Right cardiac atrium (tissue), 5 donors: ENCODE data around the gene SLCO2B1. TPM values are rescaled to one million over a fixed set of nuclear protein-coding genes. Genes with fewer than 3 reads are reported as not detected.
A peak's percentile ranks its signal among the peaks of the same experiment; 100 is the strongest.
"Not testable (repeated sequence)": the region's sequence is repeated elsewhere in the genome, so short reads cannot be mapped to it uniquely, and the experiment has no call there.

Experiments used
- ATAC-seq, 2 donors: fragments of 200-7000 bp; cut with Tn5 transposase; one replicate each; pipeline versions ENCODE4 v1.8.0 to v1.9.1; 2020; ENCODE audit warnings: moderate library complexity in 2 of 2, mild to moderate bottlenecking in 1 of 2
- DNase-seq, 3 donors: peaks; one replicate each; pipeline ENCODE4 v3.0.0-alpha.2; 2020
- H3K27ac ChIP-seq: one replicate; pipeline ENCODE4 v1.5.1; 2013; ENCODE audit warnings: mild to moderate bottlenecking, low read length, control low read depth, moderate library complexity
- H3K27me3 ChIP-seq: one replicate; pipeline ENCODE4 v1.6.1; 2013; ENCODE audit not compliant: control insufficient read depth, insufficient read depth
- H3K4me1 ChIP-seq: one replicate; pipeline ENCODE4 v1.6.1; 2013; ENCODE audit warnings: low read length; ENCODE audit not compliant: control insufficient read depth, insufficient read depth
- H3K4me3 ChIP-seq: one replicate; pipeline ENCODE4 v1.5.1; 2013; ENCODE audit warnings: low read length, control low read depth
- H3K9me3 ChIP-seq: one replicate; pipeline ENCODE4 v1.6.1; 2013; ENCODE audit warnings: low read length; ENCODE audit not compliant: control insufficient read depth
- WGBS: extraction: QIAGEN DNeasy Blood & Tissue Kit; methylation state at CpG from one replicate; pipeline ENCODE4 v1.1.7; 2013; 5-methylcytosine and 5-hydroxymethylcytosine counted together
- intact Hi-C, 4 donors: fragments of 100-400 bp; cut with DNase I; formaldehyde crosslinking; loops; one replicate each; pipeline versions ENCODE4 v1.11.0 to v1.14.0; 2022 to 2023
- long read RNA-seq, 4 donors: library from polyadenylated mRNA; unstranded; transcript quantifications; one replicate each; pipeline ENCODE4 v2.0.0, GENCODE V29; 2020 to 2021
- polyA plus RNA-seq: library from polyadenylated mRNA; stranded (reverse); fragments of 200-250 nt; gene quantifications from one replicate; pipeline ENCODE4 v1.2.3, GENCODE V29; 2013
- total RNA-seq, 4 donors: library from RNA; stranded (reverse); fragmentation: NEBNext Ultra II Directional; extraction: Animal tissue kit (Norgen Biotek cat#: 25700); gene quantifications; one replicate each; pipeline ENCODE4 v1.2.1, GENCODE V29; 2021
- donor health status: healthy with polysubstance abuse.
- donor health status: DM: no; HTN: yes; CAD: no.
- donor health status: DM: no; HTN: no; CAD: no.
- donor health status: DM: no; HTN: yes; CAD: no; lungs with severe emphysema.
- donor health status: DM: yes; HTN: yes; CAD: no.

Gene SLCO2B1
- total RNA-seq (10 to 100 TPM; 23.0 to 40.7 (median 27.6) TPM), polyA plus RNA-seq (5.1 TPM)
- long read RNA-seq, donor 1, full-length matches to known transcripts: 5 of 11 reads
- long read RNA-seq, donor 1, partial matches to known transcripts: 4 of 11 reads
- long read RNA-seq, donor 1, other reads (novel, unspliced or antisense): 2 of 11 reads
- long read RNA-seq, donor 2, full-length matches to known transcripts: 7 of 11 reads
- long read RNA-seq, donor 2, partial matches to known transcripts: 4 of 11 reads
- long read RNA-seq, donor 2, other reads (novel, unspliced or antisense): 0 of 11 reads
- long read RNA-seq, donor 3, full-length matches to known transcripts: 17 of 43 reads
- long read RNA-seq, donor 3, partial matches to known transcripts: 17 of 43 reads
- long read RNA-seq, donor 3, other reads (novel, unspliced or antisense): 9 of 43 reads
- long read RNA-seq, donor 4, full-length matches to known transcripts: 5 of 8 reads
- long read RNA-seq, donor 4, partial matches to known transcripts: 3 of 8 reads
- long read RNA-seq, donor 4, other reads (novel, unspliced or antisense): 0 of 8 reads

GRCh38 chr11:75150879-75151278 lies at the start of gene SLCO2B1:
Gene SLCO2B1 (plus strand): TSS chr11:75151107. CDS start chr11:75151382, 275 bp downstream.
- ATAC-seq (peak; percentile 53 to 59), DNase-seq (peak; percentile 43 to 82 (median 77))
- Histone ChIP-seq H3K4me3 (peak within 1 kb of the TSS; percentile 31), H3K4me1 (peaks cover 3% of the 10 kb centered on the region), H3K27me3 (no peaks in the 10 kb centered on the region), H3K9me3 (no peaks in the 10 kb centered on the region), H3K27ac (peak within 1 kb of the TSS; percentile 27)
- intact Hi-C loops: no loop called here
- WGBS: 53% methylated on average over 4 of the region's 4 CpGs

- 85% methylated on average over 8 of the region's 8 CpGs for WGBS
- intact Hi-C loops: no loop called here
- ATAC-seq (no peak), DNase-seq (no peak)
- no peak overlapping the region for H3K27ac ChIP-seq
- no peaks in the 10 kb centered on the region for H3K9me3 ChIP-seq
- no peak overlapping the region for H3K4me3 ChIP-seq
- H3K4me1 ChIP-seq: no peaks in the 10 kb centered on the region
- no peaks in the 10 kb centered on the region for H3K27me3 ChIP-seq
Observed at GRCh38 chr11:75101424-75102128, 49.3 kb upstream of the SLCO2B1 start.

GRCh38 chr11:75103380-75104026 lies 47.4 kb upstream of the SLCO2B1 start:
- H3K27me3 ChIP-seq: no peaks in the 10 kb centered on the region
- WGBS: 68% methylated on average over 5 of the region's 5 CpGs
- ATAC-seq: no peak
- intact Hi-C loops: no loop called here
- H3K9me3 ChIP-seq: no peaks in the 10 kb centered on the region
- no peak overlapping the region for H3K4me3 ChIP-seq
- peak overlapping the region; percentile 37 for H3K27ac ChIP-seq
- no peaks in the 10 kb centered on the region for H3K4me1 ChIP-seq
- no peak for DNase-seq

GRCh38 chr11:75105462-75105925 lies 45.4 kb upstream of the SLCO2B1 start:
- H3K4me3 ChIP-seq: no peak overlapping the region
- 62% methylated on average over 9 of the region's 9 CpGs for WGBS
- no peak for ATAC-seq
- no peak for DNase-seq
- H3K4me1 ChIP-seq: no peaks in the 10 kb centered on the region
- H3K27ac ChIP-seq: no peak overlapping the region
- no peaks in the 10 kb centered on the region for H3K27me3 ChIP-seq
- intact Hi-C loops: no loop called here
- H3K9me3 ChIP-seq: no peaks in the 10 kb centered on the region

- DNase-seq, intact Hi-C loops, H3K9me3 ChIP-seq, H3K27ac ChIP-seq, ATAC-seq, H3K27me3 ChIP-seq, H3K4me1 ChIP-seq, H3K4me3 ChIP-seq: not testable (repeated sequence)
- 63% methylated on average over 2 of the region's 2 CpGs for WGBS
Observed at GRCh38 chr11:75105967-75106681, 44.8 kb upstream of the SLCO2B1 start.

- ATAC-seq: no peak
- 44% methylated on average over 4 of the region's 4 CpGs for WGBS
- Histone ChIP-seq H3K27ac (no peak overlapping the region), H3K4me3 (no peak overlapping the region), H3K4me1 (no peaks in the 10 kb centered on the region), H3K9me3 (no peaks in the 10 kb centered on the region), H3K27me3 (no peaks in the 10 kb centered on the region)
- DNase-seq: no peak
- intact Hi-C loops: no loop called here
Observed at GRCh38 chr11:75107187-75107586, 43.7 kb upstream of the SLCO2B1 start.

- ATAC-seq (no peak), DNase-seq (no peak)
- Histone ChIP-seq H3K9me3 (peaks cover 5% of the 10 kb centered on the region), H3K4me1 (no peaks in the 10 kb centered on the region), H3K27me3 (no peaks in the 10 kb centered on the region), H3K27ac (no peak overlapping the region), H3K4me3 (no peak overlapping the region)
- WGBS: 83% methylated on average over 2 of the region's 2 CpGs
- intact Hi-C loops: no loop called here
Observed at GRCh38 chr11:75112200-75112599, 38.7 kb upstream of the SLCO2B1 start.

- WGBS: 28% methylated on average over 1 of the region's 1 CpG
- ATAC-seq (no peak), DNase-seq (no peak)
Observed at GRCh38 chr11:75113030-75113429, 37.9 kb upstream of the SLCO2B1 start.

GRCh38 chr11:75114465-75114864 lies 36.4 kb upstream of the SLCO2B1 start:
- intact Hi-C loops: no loop called here
- Histone ChIP-seq H3K4me3 (no peak overlapping the region), H3K9me3 (peaks cover 5% of the 10 kb centered on the region), H3K27ac (no peak overlapping the region), H3K27me3 (no peaks in the 10 kb centered on the region), H3K4me1 (no peaks in the 10 kb centered on the region)
- 83% methylated on average over 2 of the region's 2 CpGs for WGBS
- ATAC-seq (no peak), DNase-seq (no peak)

More at GRCh38 chr11:75113030-75113429, 37.9 kb upstream of the SLCO2B1 start:
- no peaks in the 10 kb centered on the region for H3K4me1 ChIP-seq
- H3K27ac ChIP-seq: no peak overlapping the region
- H3K9me3 ChIP-seq: peaks cover 5% of the 10 kb centered on the region
- intact Hi-C loops: no loop called here
- no peak overlapping the region for H3K4me3 ChIP-seq
- no peaks in the 10 kb centered on the region for H3K27me3 ChIP-seq

GRCh38 chr11:75118577-75118976 lies 32.3 kb upstream of the SLCO2B1 start:
- no peak overlapping the region for H3K27ac ChIP-seq
- H3K4me3 ChIP-seq: no peak overlapping the region
- ATAC-seq: no peak
- WGBS: 38% methylated on average over 1 of the region's 1 CpG
- intact Hi-C loops: no loop called here
- no peaks in the 10 kb centered on the region for H3K4me1 ChIP-seq
- H3K9me3 ChIP-seq: peaks cover 5% of the 10 kb centered on the region
- no peak for DNase-seq
- no peaks in the 10 kb centered on the region for H3K27me3 ChIP-seq
